Measurements from ENCODE around the gene TFB1M. TPM values are rescaled to one million over a fixed set of nuclear protein-coding genes. Genes with fewer than 3 reads are reported as not detected.

TFB1M gene
- total RNA-seq, 1 experiment from 2014 or later, result 19.5 TPM

DNA sequence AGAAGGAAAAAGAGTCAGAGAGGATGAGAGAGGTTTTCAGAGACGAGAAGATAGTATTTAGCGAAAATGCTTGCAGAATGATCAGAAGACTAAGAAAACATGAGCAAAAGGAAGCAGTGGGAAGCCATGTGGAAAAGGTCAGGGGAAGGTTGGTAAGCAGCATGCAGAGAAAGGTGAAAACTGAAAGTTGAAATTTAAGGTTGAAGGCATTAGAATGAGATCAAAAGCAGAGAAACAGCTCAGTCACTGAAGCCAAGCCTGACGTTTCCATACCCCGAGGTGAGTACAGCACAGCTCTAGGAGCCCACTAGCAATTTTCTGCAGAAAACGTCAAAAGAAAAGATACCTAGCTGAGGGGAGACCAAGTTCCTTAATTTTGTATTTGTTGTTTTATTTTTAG is 19.1 kb upstream of the TFB1M start:
- Histone ChIP-seq H2AFZ (no peak overlapping the region), H3K4me3 (no peak overlapping the region), H3K27me3 (ENCODE audit: insufficient read depth, low read depth) (no peaks in the 10 kb centered on the region), H3K9me2 (ENCODE audit: insufficient read depth) (no peaks in the 10 kb centered on the region), H3F3A (ENCODE audit: insufficient read depth, low read depth) (no peaks in the 10 kb centered on the region), H3K4me2 (no peak overlapping the region), H3K9me3 (ENCODE audit: insufficient read depth, low read depth) (no peaks in the 10 kb centered on the region), H3K79me2 (ENCODE audit: low read depth) (no peaks in the 10 kb centered on the region), H3K27ac (no peak overlapping the region), H4K20me1 (ENCODE audit: insufficient read depth) (no peaks in the 10 kb centered on the region), H3K4me1 (replicated peaks; ENCODE audit: insufficient read depth) (no peaks in the 10 kb centered on the region), H3K36me3 (ENCODE audit: low read depth) (no peaks in the 10 kb centered on the region)
- intact Hi-C loops (cut with micrococcal nuclease; ENCODE audit: unreplicated experiment), result no loop called here
- ChIA-PET CTCF (no interaction called here), POLR2A (ENCODE audit: unreplicated experiment) (no interaction called here)
- no TSS peak for BruUV-seq (replicated peaks)
- no peak for TF ChIP-seq EZH2 (IDR thresholded peaks at IDR 0.05; ENCODE audit: low read depth)
- TF ChIP-seq, protein P1, sequence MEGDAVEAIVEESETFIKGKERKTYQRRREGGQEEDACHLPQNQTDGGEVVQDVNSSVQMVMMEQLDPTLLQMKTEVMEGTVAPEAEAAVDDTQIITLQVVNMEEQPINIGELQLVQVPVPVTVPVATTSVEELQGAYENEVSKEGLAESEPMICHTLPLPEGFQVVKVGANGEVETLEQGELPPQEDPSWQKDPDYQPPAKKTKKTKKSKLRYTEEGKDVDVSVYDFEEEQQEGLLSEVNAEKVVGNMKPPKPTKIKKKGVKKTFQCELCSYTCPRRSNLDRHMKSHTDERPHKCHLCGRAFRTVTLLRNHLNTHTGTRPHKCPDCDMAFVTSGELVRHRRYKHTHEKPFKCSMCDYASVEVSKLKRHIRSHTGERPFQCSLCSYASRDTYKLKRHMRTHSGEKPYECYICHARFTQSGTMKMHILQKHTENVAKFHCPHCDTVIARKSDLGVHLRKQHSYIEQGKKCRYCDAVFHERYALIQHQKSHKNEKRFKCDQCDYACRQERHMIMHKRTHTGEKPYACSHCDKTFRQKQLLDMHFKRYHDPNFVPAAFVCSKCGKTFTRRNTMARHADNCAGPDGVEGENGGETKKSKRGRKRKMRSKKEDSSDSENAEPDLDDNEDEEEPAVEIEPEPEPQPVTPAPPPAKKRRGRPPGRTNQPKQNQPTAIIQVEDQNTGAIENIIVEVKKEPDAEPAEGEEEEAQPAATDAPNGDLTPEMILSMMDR (conservative IDR thresholded peaks at IDR 0.05), result no peak
- DNase-seq, result no peak

DNA sequence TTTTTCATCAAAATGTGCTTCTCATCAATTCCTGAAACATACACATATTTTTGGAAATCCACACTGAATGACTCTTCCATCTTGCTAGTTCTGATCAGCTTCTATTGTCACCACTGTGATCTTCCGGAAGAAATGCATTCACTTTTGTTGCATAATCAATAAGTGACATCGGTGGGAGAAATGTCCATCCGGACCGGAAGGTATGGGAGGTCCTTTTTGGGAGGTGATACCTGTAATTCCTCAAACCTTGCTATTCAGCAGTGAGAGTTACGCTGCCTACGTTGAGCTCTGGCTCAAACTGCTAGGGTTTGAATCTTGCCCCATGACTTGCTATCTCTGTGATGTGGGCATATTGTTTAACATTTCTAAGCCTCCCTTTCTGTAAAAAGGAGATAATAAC is 16.6 kb upstream of the TFB1M start:
- Histone ChIP-seq H3K4me1 (replicated peaks; ENCODE audit: insufficient read depth) (no peaks in the 10 kb centered on the region), H3K4me2 (no peak overlapping the region), H3K9me3 (ENCODE audit: insufficient read depth, low read depth) (no peaks in the 10 kb centered on the region), H3K27ac (no peak overlapping the region), H3K36me3 (ENCODE audit: low read depth) (no peaks in the 10 kb centered on the region), H3F3A (ENCODE audit: insufficient read depth, low read depth) (no peaks in the 10 kb centered on the region), H4K20me1 (ENCODE audit: insufficient read depth) (no peaks in the 10 kb centered on the region), H3K79me2 (ENCODE audit: low read depth) (no peaks in the 10 kb centered on the region), H3K27me3 (ENCODE audit: insufficient read depth, low read depth) (no peaks in the 10 kb centered on the region), H2AFZ (no peak overlapping the region), H3K9me2 (ENCODE audit: insufficient read depth) (no peaks in the 10 kb centered on the region), H3K4me3 (no peak overlapping the region)
- intact Hi-C loops (cut with micrococcal nuclease; ENCODE audit: unreplicated experiment), result no loop called here
- no TSS peak for BruUV-seq (replicated peaks)
- TF ChIP-seq, protein P1 (conservative IDR thresholded peaks at IDR 0.05), result no peak
- TF ChIP-seq EZH2 (IDR thresholded peaks at IDR 0.05; ENCODE audit: low read depth), result no peak
- POLR2A ChIA-PET (ENCODE audit: unreplicated experiment), result no interaction called here
- DNase-seq, result no peak
- CTCF ChIA-PET, result no interaction called here

DNA sequence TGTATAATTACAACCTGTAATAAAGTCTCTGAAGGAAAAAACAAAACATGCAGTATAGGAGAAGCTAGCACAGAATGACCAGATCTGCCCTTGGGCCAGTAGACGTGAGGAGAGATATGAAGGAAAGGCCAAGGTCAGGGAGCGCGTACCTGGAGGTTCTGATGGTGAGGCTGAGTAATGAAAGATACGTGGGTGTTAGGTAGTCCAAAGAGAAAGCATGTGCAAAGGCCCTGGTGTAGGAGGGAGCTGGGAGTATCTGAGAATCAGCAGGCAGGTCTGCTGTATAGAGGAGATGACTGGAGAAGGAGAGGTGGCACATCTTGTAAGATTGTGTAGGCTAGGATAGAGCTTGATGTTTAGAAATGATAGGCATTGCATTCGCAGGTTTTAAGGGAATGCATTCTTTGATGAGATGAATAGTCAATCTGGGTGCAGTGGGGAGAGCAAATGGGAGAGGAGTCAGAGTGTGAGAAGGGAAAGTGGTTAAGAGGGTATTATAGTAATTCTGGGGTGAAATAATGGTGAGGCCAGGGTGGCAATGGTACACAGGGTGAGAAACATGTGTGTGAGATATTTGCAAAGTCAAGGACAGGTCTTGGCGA is 15.9 kb upstream of the TFB1M start:
- Histone ChIP-seq H3K4me2 (no peak overlapping the region), H3K9me2 (ENCODE audit: insufficient read depth) (no peaks in the 10 kb centered on the region; the same call in 1 of the 2 replicates), H3K27me3 (ENCODE audit: insufficient read depth, low read depth) (no peaks in the 10 kb centered on the region), H2AFZ (no peak overlapping the region), H3F3A (ENCODE audit: insufficient read depth, low read depth) (no peaks in the 10 kb centered on the region), H4K20me1 (ENCODE audit: insufficient read depth) (no peaks in the 10 kb centered on the region), H3K9me3 (ENCODE audit: insufficient read depth, low read depth) (no peaks in the 10 kb centered on the region), H3K4me3 (no peak overlapping the region), H3K4me1 (replicated peaks; ENCODE audit: insufficient read depth) (no peaks in the 10 kb centered on the region), H3K36me3 (ENCODE audit: low read depth) (no peaks in the 10 kb centered on the region), H3K27ac (no peak overlapping the region), H3K79me2 (ENCODE audit: low read depth) (no peaks in the 10 kb centered on the region)
- ChIA-PET CTCF (no interaction called here), POLR2A (ENCODE audit: unreplicated experiment) (no interaction called here)
- DNase-seq, result no peak
- BruUV-seq (replicated peaks), result no TSS peak
- TF ChIP-seq EZH2 (IDR thresholded peaks at IDR 0.05; ENCODE audit: low read depth), result no peak
- TF ChIP-seq, protein P1 (conservative IDR thresholded peaks at IDR 0.05), result no peak
- intact Hi-C loops (cut with micrococcal nuclease; ENCODE audit: unreplicated experiment), result no loop called here
